Neural crest cell (in vitro differentiated cells): ENCODE results near the gene BPIFB1. TPM values are rescaled to one million over a fixed set of nuclear protein-coding genes. Genes with fewer than 3 reads are reported as not detected.

Experiments used
- DNase-seq: peaks from one replicate; pipeline ENCODE4 v3.0.0; 2021; ENCODE audit warnings: low read depth, mixed read lengths, low spot score
- H3K27ac Mint-ChIP-seq: one replicate; pipeline ENCODE4 v1.8.0; 2021; ENCODE audit warnings: mild to moderate bottlenecking, mixed read lengths; ENCODE audit not compliant: unreplicated experiment
- H3K27me3 Mint-ChIP-seq: 2 replicates; pipeline ENCODE4 v1.8.0; 2021; ENCODE audit warnings: low read depth, mild to moderate bottlenecking, mixed read lengths
- H3K36me3 Mint-ChIP-seq: 2 replicates; pipeline ENCODE4 v1.8.0; 2021; ENCODE audit warnings: low read depth, mild to moderate bottlenecking, mixed read lengths
- H3K4me1 Mint-ChIP-seq: 2 replicates; pipeline ENCODE4 v1.8.0; 2021; ENCODE audit warnings: mixed read lengths
- H3K4me3 Mint-ChIP-seq: one replicate; pipeline ENCODE4 v1.8.0; 2021; ENCODE audit warnings: mild to moderate bottlenecking, mixed read lengths
- H3K9me3 Mint-ChIP-seq: 2 replicates; pipeline ENCODE4 v1.8.0; 2021; ENCODE audit warnings: mixed read lengths
- CTCF ChIP-seq: fragments of 200-600 bp; sonication (generic); conservative IDR thresholded peaks from 2 replicates; pipeline ENCODE4 v1.5.0; 2021; ENCODE audit warnings: antibody characterized with exemption, mild to moderate bottlenecking
- total RNA-seq: library from RNA; stranded (reverse); gene quantifications from 2 replicates; pipeline ENCODE4 v1.2.1, GENCODE V29; 2021

Gene BPIFB1
- total RNA-seq, 1 donor from 2014 or later = not detected

DNA sequence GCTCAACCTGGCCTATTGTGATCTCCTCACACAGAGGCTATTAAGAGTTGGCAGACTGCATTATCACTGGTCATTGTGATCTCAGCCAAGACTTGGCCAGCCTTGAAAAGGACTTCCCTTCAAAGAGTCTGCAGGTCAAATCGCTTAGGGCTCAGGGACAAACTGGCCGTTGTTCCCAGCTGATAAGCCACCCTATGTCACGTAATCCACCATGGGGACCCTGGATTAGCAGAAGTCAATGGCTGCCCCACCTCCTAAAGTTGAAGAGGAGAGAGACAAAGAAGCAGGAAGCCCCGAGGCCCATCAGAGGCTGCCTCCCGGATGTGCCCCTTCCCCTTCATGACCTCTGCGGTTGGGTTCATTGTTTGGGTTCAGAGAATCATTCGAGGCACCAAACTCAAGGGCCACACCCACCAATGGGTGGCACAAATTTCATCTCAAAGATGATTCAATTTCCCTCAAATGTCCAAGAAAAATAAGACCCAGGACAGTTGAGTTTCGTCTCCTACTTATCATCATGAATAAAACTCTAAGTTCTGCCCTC, 56.6 kb downstream of the BPIFB1 start:
- H3K27me3 Mint-ChIP-seq = no peaks in the 10 kb centered on the region
- TF ChIP-seq CTCF = no peak
- peaks cover 4% of the 10 kb centered on the region for H3K36me3 Mint-ChIP-seq
- peak overlapping the region; percentile 10 for H3K4me3 Mint-ChIP-seq
- peak overlapping the region; percentile 48 for H3K27ac Mint-ChIP-seq
- peak; percentile 30 for DNase-seq
- H3K9me3 Mint-ChIP-seq = peaks cover 7% of the 10 kb centered on the region
- H3K4me1 Mint-ChIP-seq = peaks cover 48% of the 10 kb centered on the region

DNA sequence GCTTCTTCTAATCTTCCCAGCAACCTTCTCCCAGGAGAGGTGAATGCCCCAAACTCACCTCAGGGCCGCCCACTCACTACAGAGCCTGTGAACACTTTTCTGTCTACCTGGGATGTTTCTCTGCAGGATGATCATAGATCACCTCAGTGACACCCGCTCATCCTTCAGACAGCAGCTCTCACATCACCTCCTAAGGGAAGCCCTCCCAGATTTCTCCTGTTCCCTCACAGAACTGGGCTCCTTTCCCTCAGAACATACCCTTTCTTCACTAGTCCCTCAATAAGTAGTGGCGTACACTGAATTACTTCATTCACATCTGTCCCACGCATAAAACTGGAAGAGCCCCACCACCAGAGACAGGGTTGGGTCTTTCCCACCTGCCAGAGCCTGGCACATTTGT, 60.5 kb downstream of the BPIFB1 start:
- no peaks in the 10 kb centered on the region for H3K27me3 Mint-ChIP-seq
- peaks cover 4% of the 10 kb centered on the region for H3K36me3 Mint-ChIP-seq
- H3K4me3 Mint-ChIP-seq = no peak overlapping the region
- DNase-seq = no peak
- TF ChIP-seq CTCF = no peak
- peaks cover 7% of the 10 kb centered on the region for H3K9me3 Mint-ChIP-seq
- H3K27ac Mint-ChIP-seq = no peak overlapping the region
- peaks cover 30% of the 10 kb centered on the region for H3K4me1 Mint-ChIP-seq

DNA sequence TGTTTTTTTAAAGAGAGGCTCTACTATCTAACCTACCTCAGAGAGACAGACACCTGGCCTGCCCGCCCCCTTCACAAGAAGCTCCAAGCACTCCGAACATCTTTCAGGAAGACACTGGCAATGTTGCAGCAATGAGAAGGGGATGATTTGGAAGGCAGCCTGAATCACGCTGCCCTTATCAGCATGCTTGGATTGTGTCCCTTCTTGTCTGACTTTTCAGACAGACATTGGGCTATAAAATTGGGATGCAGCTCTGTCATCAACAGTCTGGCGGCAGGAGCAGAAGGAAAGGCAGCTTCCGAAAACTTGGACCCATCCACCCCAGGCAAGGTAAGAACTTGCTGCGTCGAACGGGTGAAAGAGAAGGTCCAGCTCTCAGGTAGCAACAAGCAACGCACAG, 62.3 kb downstream of the BPIFB1 start:
- H3K27ac Mint-ChIP-seq = no peak overlapping the region
- H3K4me1 Mint-ChIP-seq = peaks cover 12% of the 10 kb centered on the region
- no peak for TF ChIP-seq CTCF
- no peak for DNase-seq
- no peaks in the 10 kb centered on the region for H3K27me3 Mint-ChIP-seq
- peaks cover 14% of the 10 kb centered on the region for H3K36me3 Mint-ChIP-seq
- H3K9me3 Mint-ChIP-seq = peaks cover 4% of the 10 kb centered on the region
- H3K4me3 Mint-ChIP-seq = no peak overlapping the region

DNA sequence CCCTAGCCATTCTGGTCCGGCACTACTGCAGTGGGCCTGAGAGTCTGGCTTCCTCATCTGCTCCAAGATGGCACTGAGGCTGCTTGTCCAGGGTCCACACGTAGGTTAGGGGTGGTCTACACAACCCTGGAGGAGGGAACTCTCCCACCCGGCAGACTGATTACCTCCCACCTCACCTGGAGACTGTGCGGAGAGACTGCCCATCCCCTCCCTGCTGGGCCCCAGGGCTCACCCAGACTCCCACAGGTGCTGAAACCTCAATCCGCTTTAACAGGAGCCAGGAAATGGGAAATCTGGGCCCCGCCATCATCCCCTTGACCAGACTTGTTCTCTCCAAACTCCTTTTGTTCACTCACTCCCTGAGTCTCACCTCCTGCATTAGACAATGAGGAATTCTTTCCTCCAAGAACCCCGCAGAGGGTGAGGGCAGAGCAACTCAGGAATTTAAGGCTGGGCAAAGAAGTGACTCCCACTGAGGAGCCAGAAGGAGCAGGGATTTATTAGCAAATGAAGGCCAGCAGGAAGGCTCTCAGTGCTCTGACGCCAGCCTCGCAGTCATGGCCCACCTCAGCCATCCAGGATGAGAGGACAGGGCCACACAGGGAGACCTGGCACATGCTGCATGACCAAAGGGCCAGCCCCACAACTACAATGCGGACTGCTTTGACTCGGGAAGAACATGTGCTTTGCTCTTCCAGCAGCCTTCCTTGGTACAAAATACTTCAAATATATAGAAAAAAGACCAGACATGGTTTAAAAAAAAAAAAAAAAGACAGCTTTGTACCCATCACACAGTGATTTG, 65.3 kb downstream of the BPIFB1 start:
- H3K27me3 Mint-ChIP-seq = no peaks in the 10 kb centered on the region
- peaks cover 14% of the 10 kb centered on the region for H3K36me3 Mint-ChIP-seq
- H3K9me3 Mint-ChIP-seq = no peaks in the 10 kb centered on the region
- peak overlapping the region; percentile 81 for H3K27ac Mint-ChIP-seq
- DNase-seq = no peak
- no peaks in the 10 kb centered on the region for H3K4me1 Mint-ChIP-seq
- H3K4me3 Mint-ChIP-seq = no peak overlapping the region
- no peak for TF ChIP-seq CTCF

DNA sequence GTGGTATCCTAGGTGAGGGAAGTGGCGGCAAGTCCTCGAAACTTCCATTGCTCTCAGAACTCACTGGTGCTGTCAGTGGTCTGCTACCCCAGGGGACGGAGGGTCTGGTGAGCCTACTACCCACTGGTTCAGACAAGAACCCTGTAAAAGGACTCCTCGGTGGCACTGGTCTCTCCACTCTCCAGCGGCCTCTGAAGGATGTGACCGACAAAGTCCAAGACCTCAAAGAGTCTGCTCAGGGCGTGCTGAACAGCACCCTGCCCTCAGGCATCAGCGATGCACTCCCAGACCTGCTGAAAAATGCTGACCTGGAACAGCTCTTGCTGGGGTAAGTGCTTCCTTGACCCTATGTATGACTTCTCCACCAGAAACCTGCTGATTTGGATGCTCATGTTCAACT, 66.5 kb downstream of the BPIFB1 start:
- Mint-ChIP-seq H3K27me3 (no peaks in the 10 kb centered on the region), H3K36me3 (peaks cover 14% of the 10 kb centered on the region), H3K4me1 (no peaks in the 10 kb centered on the region), H3K27ac (no peak overlapping the region), H3K9me3 (no peaks in the 10 kb centered on the region), H3K4me3 (no peak overlapping the region)
- DNase-seq = no peak
- no peak for TF ChIP-seq CTCF
